Psoas muscle (tissue), 8 donors: ENCODE data around the gene AMBRA1. TPM values are rescaled to one million over a fixed set of nuclear protein-coding genes. Genes with fewer than 3 reads are reported as not detected.
A peak's percentile ranks its signal among the peaks of the same experiment; 100 is the strongest.

Source experiments
- ATAC-seq, 4 donors: fragments of 200-7000 bp; cut with Tn5 transposase; one replicate each; pipeline ENCODE4 v1.9.1; 2020; ENCODE audit warnings: moderate library complexity in 3 of 4, mild to moderate bottlenecking in 2 of 4
- DNase-seq, 2 donors: peaks; one replicate each; pipeline ENCODE4 v3.0.0-alpha.2; 2020
- H3K27ac ChIP-seq: fragments of 200-600 bp; one replicate; pipeline ENCODE4 v1.8.0; 2022
- H3K27me3 ChIP-seq, 3 donors: fragments of 200-600 bp in 1 of 3; one replicate each; pipeline versions ENCODE4 v1.6.1 to v1.8.0; 2013 to 2022; ENCODE audit warnings: low read length in 2 of 3, mild to moderate bottlenecking in 2 of 3, moderate library complexity in 1 of 3; ENCODE audit not compliant: insufficient read depth in 3 of 3
- H3K36me3 ChIP-seq, 2 donors: fragments of 200-600 bp in 1 of 2; one replicate each; pipeline versions ENCODE4 v1.6.1 to v1.8.0; 2013 to 2022; ENCODE audit warnings: low read depth in 1 of 2, mild to moderate bottlenecking in 1 of 2, moderate library complexity in 1 of 2; ENCODE audit not compliant: insufficient read depth in 1 of 2
- H3K4me1 ChIP-seq: fragments of 200-600 bp; one replicate; pipeline ENCODE4 v1.8.0; 2022
- H3K4me3 ChIP-seq: fragments of 200-600 bp; one replicate; pipeline ENCODE4 v1.8.0; 2022; ENCODE audit warnings: mild to moderate bottlenecking
- H3K9me3 ChIP-seq: fragments of 200-600 bp; one replicate; pipeline ENCODE4 v1.8.0; 2022
- CTCF ChIP-seq: fragments of 200-600 bp; IDR thresholded peaks from one replicate; pipeline ENCODE4 v1.8.0; 2022; ENCODE audit warnings: antibody characterized with exemption
- WGBS, 3 donors: extraction: QIAGEN DNeasy Blood & Tissue Kit; methylation state at CpG; one replicate each; pipeline versions ENCODE4 v1.1.6 to v1.1.7; 2013; 5-methylcytosine and 5-hydroxymethylcytosine counted together
- intact Hi-C, 2 donors: fragments of 100-400 bp; cut with DNase I; formaldehyde crosslinking; loops; one replicate each; pipeline versions ENCODE4 v1.11.0 to v1.14.2; 2022
- polyA plus RNA-seq, 3 donors: library from polyadenylated mRNA; stranded (reverse); fragments of 200-250 nt; gene quantifications; one replicate each; pipeline ENCODE4 v1.2.3, GENCODE V29; 2013
- total RNA-seq, 4 donors: library from RNA; stranded (reverse); fragmentation: NEBNext Ultra II Directional in 2 of 4; extraction: Animal tissue kit (Norgen Biotek cat#: 25700) in 2 of 4; gene quantifications; one replicate each; pipeline versions ENCODE4 v1.2.1 to v1.2.4, GENCODE V29; 2021 to 2023
- donor health status: healthy with polysubstance abuse.
- donor health status: DM: no; HTN: no; CAD: no; lungs with moderate emphysema.
- donor health status: Bipolar disorder and iron deficiency.
- donor health status: healthy.
- donor health status: DM: yes; HTN: yes; CAD: no.
- donor health status: DM: no; HTN: no; CAD: no.
- donor health status: DM: no; HTN: no; CAD: no.
- donor health status: DM: yes; HTN: yes; CAD: no.

The AMBRA1 gene
- total and polyA plus RNA-seq, 7 donors: 5.1 to 23.5 (median 10.8) TPM

GRCh38 chr11:46404476-46405017 lies 189.3 kb downstream of the AMBRA1 start:
- no peak for ATAC-seq
- intact Hi-C loops: no loop called here

GRCh38 chr11:46402957-46403902 lies 190.6 kb downstream of the AMBRA1 start:
- Histone ChIP-seq H3K27ac (no peak overlapping the region), H3K9me3 (no peaks in the 10 kb centered on the region), H3K4me1 (no peaks in the 10 kb centered on the region), H3K4me3 (no peak overlapping the region), H3K27me3 (no peaks in the 10 kb centered on the region), H3K36me3 (peaks cover 0 to 41% of the 10 kb centered on the region in 2 donors)
- 27 to 28% (median 28%) methylated on average over 6 of the region's 6 CpGs for WGBS, 3 donors
- DNase-seq: no peak
- intact Hi-C loops: no loop called here
- TF ChIP-seq CTCF: no peak
- peak in 1 of 4 donors; percentile 15 for ATAC-seq

More at GRCh38 chr11:46404476-46405017, 189.3 kb downstream of the AMBRA1 start:
- Histone ChIP-seq H3K27ac (no peak overlapping the region), H3K4me3 (no peak overlapping the region), H3K9me3 (no peaks in the 10 kb centered on the region), H3K4me1 (no peaks in the 10 kb centered on the region), H3K27me3 (no peaks in the 10 kb centered on the region), H3K36me3 (peaks cover 0 to 51% of the 10 kb centered on the region in 2 donors)
- no peak for TF ChIP-seq CTCF
- DNase-seq: no peak
- WGBS, 3 donors: 76 to 87% (median 76%) methylated on average over 5 of the region's 5 CpGs

- DNase-seq (peak in 1 of 2 donors; percentile 41), ATAC-seq (no peak)
- 94 to 98% (median 95%) methylated on average over 19 of the region's 19 CpGs for WGBS, 3 donors
- H3K27ac ChIP-seq: no peak overlapping the region
- no peaks in the 10 kb centered on the region for H3K9me3 ChIP-seq
- intact Hi-C loops: loop anchor here in 1 of 2 donors (10.0 kb wide), 1 partner anchor 217 kb away; the partner anchor contains the start of genes ATG13 and HARBI1
- peaks cover 4% of the 10 kb centered on the region for H3K4me1 ChIP-seq
- TF ChIP-seq CTCF: no peak
- H3K27me3 ChIP-seq: no peaks in the 10 kb centered on the region
- H3K36me3 ChIP-seq: peaks cover 0 to 29% of the 10 kb centered on the region in 2 donors
- no peak overlapping the region for H3K4me3 ChIP-seq
Measured at GRCh38 chr11:46397526-46397925, 196.3 kb downstream of the AMBRA1 start.

GRCh38 chr11:46393759-46394158 lies 200.1 kb downstream of the AMBRA1 start:
- Histone ChIP-seq H3K4me3 (no peak overlapping the region), H3K9me3 (no peaks in the 10 kb centered on the region), H3K36me3 (peaks cover 0 to 29% of the 10 kb centered on the region in 2 donors), H3K27ac (no peak overlapping the region), H3K27me3 (peaks cover 0 to 32% (median 14%) of the 10 kb centered on the region in 3 donors), H3K4me1 (peaks cover 21% of the 10 kb centered on the region)
- 82 to 86% (median 86%) methylated on average over 4 of the region's 4 CpGs for WGBS, 3 donors
- ATAC-seq: no peak
- no peak for DNase-seq
- TF ChIP-seq CTCF: no peak
- intact Hi-C loops: loop anchor here (5.0 to 10.0 kb wide), 2 partner anchors 221 to 224 kb away; partner anchors contain the start of genes ATG13 (in 2 of the 2) and HARBI1 (in 2 of the 2)
